Keratinocyte (primary cell): ENCODE measurements around the gene TAC3.

Experiments used
- CTCF ChIP-seq, 3 experiments: IDR thresholded peaks in 1 of 3; conservative IDR thresholded peaks in 1 of 3; optimal IDR thresholded peaks in 1 of 3; 2 replicates in 2 of 3; 3 replicates in 1 of 3; pipeline versions ENCODE3 to v1.5.1; 2011; ENCODE audit warnings: low read length in 3 of 3, mild to moderate bottlenecking in 3 of 3, moderate library complexity in 2 of 3, control low read depth in 1 of 3, inconsistent platforms in 1 of 3; ENCODE audit not compliant: insufficient read depth in 2 of 3; ENCODE audit errors: extremely low read depth in 1 of 3
- EZH2 ChIP-seq: IDR thresholded peaks from one replicate; pipeline ENCODE4 v1.6.1; 2012; ENCODE audit warnings: inconsistent platforms, mild to moderate bottlenecking, low read length, moderate library complexity

GRCh38 chr12:56994231-56994746 lies 22.0 kb downstream of the TAC3 start:
- TF ChIP-seq CTCF (optimal IDR thresholded peaks at IDR 0.05 in 1 of 3, IDR thresholded peaks at IDR 0.05 in 1 of 3, conservative IDR thresholded peaks at IDR 0.05 in 1 of 3; ENCODE audit: extremely low read depth in 1 of 3, insufficient read depth in 2 of 3, low read length in 3 of 3): no peak
- no peak for TF ChIP-seq EZH2
